HEK293 (cell line): ENCODE results near the gene MMP21.

Experiments used
- CTCF ChIA-PET: fragments of 350-600 bp; formaldehyde crosslinking; extraction: SDS; loops from one replicate; lab custom pipeline; 2021; ENCODE audit warnings: antibody characterized with exemption; lab: Yijun Ruan, JAX
- POLR2A ChIA-PET: fragments of 300-600 bp; formaldehyde crosslinking; extraction: SDS; loops from one replicate; lab custom pipeline; 2020; ENCODE audit warnings: antibody characterized with exemption, inconsistent platforms; lab: Yijun Ruan, JAX
- H3K27ac ChIP-seq: fragments of 200-500 bp; sonication (Bioruptor generic); 2 replicates; pipeline ENCODE4 v1.5.1; 2014; ENCODE audit warnings: low read depth, low read length, control low read depth, inconsistent platforms; ENCODE audit errors: extremely low read depth
- H3K36me3 ChIP-seq, 2 experiments: fragments of 200-500 bp in 1 of 2; sonication (Bioruptor generic) in 1 of 2; 1 replicate in 1 of 2; 2 replicates in 1 of 2; pipeline ENCODE4 v1.5.1; 2014 to 2017; ENCODE audit warnings: inconsistent platforms in 2 of 2, low read length in 2 of 2; ENCODE audit not compliant: control insufficient read depth in 2 of 2, insufficient read depth in 1 of 2
- H3K4me1 ChIP-seq: fragments of 200-500 bp; sonication (Bioruptor generic); 2 replicates; pipeline ENCODE4 v1.5.1; 2014; ENCODE audit warnings: mild to moderate bottlenecking, low read length, inconsistent platforms; ENCODE audit not compliant: control insufficient read depth, insufficient read depth
- H3K4me3 ChIP-seq: 2 replicates; pipeline ENCODE4 v1.5.1; 2011; ENCODE audit warnings: low read depth, mild to moderate bottlenecking, control low read depth, low read length, moderate library complexity
- H3K9me3 ChIP-seq: fragments of 200-500 bp; sonication (Bioruptor generic); 2 replicates; pipeline ENCODE4 v1.5.1; 2014; ENCODE audit warnings: low read depth, low read length, inconsistent platforms; ENCODE audit not compliant: control insufficient read depth, insufficient read depth
- BCL11A ChIP-seq: fragments of 450-650 bp; formaldehyde crosslinking; IDR thresholded peaks from 2 replicates; pipeline ENCODE4 v1.5.1; 2016; ENCODE audit warnings: low read depth, missing biosample characterization, missing genetic modification characterization
- EGR2 ChIP-seq: fragments of 450-650 bp; formaldehyde crosslinking; IDR thresholded peaks from 2 replicates; pipeline ENCODE4 v1.5.1; 2016; ENCODE audit warnings: low read depth, missing biosample characterization, missing genetic modification characterization
- GFI1B ChIP-seq: fragments of 450-650 bp; formaldehyde crosslinking; IDR thresholded peaks from 2 replicates; pipeline ENCODE4 v1.5.1; 2016; ENCODE audit warnings: missing biosample characterization, missing genetic modification characterization
- KLF10 ChIP-seq: fragments of 450-650 bp; IDR thresholded peaks from 2 replicates; pipeline ENCODE4 v1.5.1; 2018; ENCODE audit warnings: missing biosample characterization, mild to moderate bottlenecking, missing genetic modification characterization
- KLF9 ChIP-seq: fragments of 450-650 bp; formaldehyde crosslinking; IDR thresholded peaks from 2 replicates; pipeline ENCODE4 v1.5.1; 2016; ENCODE audit warnings: missing biosample characterization, missing genetic modification characterization, low read depth
- PRDM10 ChIP-seq: fragments of 450-650 bp; formaldehyde crosslinking; IDR thresholded peaks from 2 replicates; pipeline ENCODE4 v1.5.1; 2016; ENCODE audit warnings: missing biosample characterization, missing genetic modification characterization
- REPIN1 ChIP-seq: fragments of 450-650 bp; formaldehyde crosslinking; IDR thresholded peaks from 2 replicates; pipeline ENCODE4 v1.5.1; 2017; ENCODE audit warnings: missing biosample characterization, missing genetic modification characterization, low read depth
- SP7 ChIP-seq: fragments of 450-650 bp; formaldehyde crosslinking; IDR thresholded peaks from 2 replicates; pipeline ENCODE4 v1.5.1; 2016; ENCODE audit warnings: missing biosample characterization, missing genetic modification characterization
- TRIM28 ChIP-seq: IDR thresholded peaks from 2 replicates; pipeline ENCODE4 v1.6.1; 2011; ENCODE audit warnings: low read length, control low read depth, borderline replicate concordance
- ZIC2 ChIP-seq: fragments of 450-650 bp; formaldehyde crosslinking; IDR thresholded peaks from 2 replicates; pipeline ENCODE4 v1.5.1; 2016; ENCODE audit warnings: missing biosample characterization, missing genetic modification characterization
- ZNF132 ChIP-seq: fragments of 450-650 bp; formaldehyde crosslinking; IDR thresholded peaks from 2 replicates; pipeline ENCODE4 v1.5.1; 2017; ENCODE audit warnings: missing biosample characterization, missing genetic modification characterization, borderline replicate concordance
- ZNF221 ChIP-seq: fragments of 450-650 bp; formaldehyde crosslinking; IDR thresholded peaks from 2 replicates; pipeline ENCODE4 v1.5.1; 2017; ENCODE audit warnings: missing biosample characterization, missing genetic modification characterization, borderline replicate concordance
- ZNF223 ChIP-seq: fragments of 450-650 bp; formaldehyde crosslinking; IDR thresholded peaks from 2 replicates; pipeline ENCODE4 v1.5.1; 2016; ENCODE audit warnings: missing biosample characterization, missing genetic modification characterization
- ZNF24 ChIP-seq: fragments of 450-650 bp; formaldehyde crosslinking; IDR thresholded peaks from 2 replicates; pipeline ENCODE4 v1.5.1; 2016; ENCODE audit warnings: missing biosample characterization, missing genetic modification characterization
- ZNF302 ChIP-seq: fragments of 450-650 bp; formaldehyde crosslinking; IDR thresholded peaks from 2 replicates; pipeline ENCODE4 v1.5.1; 2016; ENCODE audit warnings: missing biosample characterization, missing genetic modification characterization, low read depth
- ZNF354C ChIP-seq: fragments of 450-650 bp; formaldehyde crosslinking; IDR thresholded peaks from 2 replicates; pipeline ENCODE4 v1.5.1; 2016; ENCODE audit warnings: missing biosample characterization, missing genetic modification characterization, low read depth, borderline replicate concordance
- ZNF37A ChIP-seq: fragments of 450-650 bp; IDR thresholded peaks from 2 replicates; pipeline ENCODE4 v1.5.1; 2018; ENCODE audit warnings: missing biosample characterization, missing genetic modification characterization
- ZNF510 ChIP-seq: fragments of 450-650 bp; formaldehyde crosslinking; IDR thresholded peaks from 2 replicates; pipeline ENCODE4 v1.5.1; 2018; ENCODE audit warnings: mild to moderate bottlenecking, missing genetic modification characterization, missing biosample characterization; ENCODE audit not compliant: insufficient replicate concordance
- ZNF561 ChIP-seq: fragments of 450-650 bp; IDR thresholded peaks from 2 replicates; pipeline ENCODE4 v1.5.1; 2018; ENCODE audit warnings: missing biosample characterization, missing genetic modification characterization, borderline replicate concordance
- ZNF626 ChIP-seq: fragments of 450-650 bp; sonication (Bioruptor Pico); formaldehyde crosslinking; IDR thresholded peaks from 2 replicates; pipeline ENCODE4 v1.5.1; 2018; ENCODE audit warnings: missing biosample characterization, missing genetic modification characterization, inconsistent platforms
- ZNF677 ChIP-seq: fragments of 450-650 bp; IDR thresholded peaks from 2 replicates; pipeline ENCODE4 v1.5.0; 2018; ENCODE audit warnings: missing biosample characterization, mild to moderate bottlenecking, missing genetic modification characterization, moderate library complexity
- ZNF692 ChIP-seq: fragments of 450-650 bp; formaldehyde crosslinking; IDR thresholded peaks from 2 replicates; pipeline ENCODE4 v1.5.1; 2016; ENCODE audit warnings: missing biosample characterization, missing genetic modification characterization
- ZNF776 ChIP-seq: fragments of 450-650 bp; formaldehyde crosslinking; IDR thresholded peaks from 2 replicates; pipeline ENCODE4 v1.5.0; 2017; ENCODE audit warnings: missing biosample characterization, missing genetic modification characterization, borderline replicate concordance
- ZNF843 ChIP-seq: fragments of 450-650 bp; formaldehyde crosslinking; IDR thresholded peaks from 2 replicates; pipeline ENCODE4 v1.5.1; 2016; ENCODE audit warnings: missing biosample characterization, missing genetic modification characterization
- ZSCAN30 ChIP-seq: fragments of 450-650 bp; IDR thresholded peaks from 2 replicates; pipeline ENCODE4 v1.5.1; 2018; ENCODE audit warnings: missing biosample characterization, mild to moderate bottlenecking, missing genetic modification characterization, moderate library complexity
- TF ChIP-seq, protein P1 (sequence below): fragments of 450-650 bp; formaldehyde crosslinking; IDR thresholded peaks from 2 replicates; pipeline ENCODE4 v1.5.0; 2017; ENCODE audit warnings: missing biosample characterization, missing genetic modification characterization, borderline replicate concordance
- TF ChIP-seq, protein P2 (sequence below): fragments of 450-650 bp; formaldehyde crosslinking; IDR thresholded peaks from 2 replicates; pipeline ENCODE4 v1.5.1; 2016; ENCODE audit warnings: missing biosample characterization, missing genetic modification characterization

The MMP21 gene

GRCh38 chr10:125822878-125823662, 47.4 kb upstream of the MMP21 start, which contains the start of the genes BCCIP and UROS:
TSS of gene BCCIP (plus strand) at chr10:125823546. CDS start at chr10:125823558, 12 bp downstream.
TSS of gene UROS (minus strand) at chr10:125823258. CDS start at chr10:125816499, 6,759 bp downstream.
- H3K4me3 ChIP-seq: peak within 1 kb of the TSS; percentile 89
- peaks cover 17 to 36% of the 10 kb centered on the region in 2 experiments for H3K36me3 ChIP-seq
- CTCF ChIA-PET: interaction anchor here (0.6 to 1.2 kb wide), 3 partner anchors 41 to 84 kb away, joined by 3 to 5 read pairs (median 5); no protein-coding TSS in a partner anchor
- peaks cover 10% of the 10 kb centered on the region; the same call in 1 of the 2 replicates for H3K4me1 ChIP-seq
- H3K27ac ChIP-seq: peak within 1 kb of the TSS; percentile 93
- POLR2A ChIA-PET: interaction anchor here (0.5 to 2.2 kb wide), 6 partner anchors 8 to 116 kb away, joined by 3 to 6 read pairs (median 3); no protein-coding TSS in a partner anchor
- H3K9me3 ChIP-seq: no peaks in the 10 kb centered on the region
- peak; percentile 88 for TF ChIP-seq ZIC2 (tag by site-specific recombination)
- peak; percentile 71; the same call in 1 of the 2 replicates for TF ChIP-seq REPIN1 (tag by site-specific recombination)
- no peak for TF ChIP-seq ZNF221
- TF ChIP-seq ZNF37A: no peak
- TF ChIP-seq ZNF510 (tag by site-specific recombination): no peak
- TF ChIP-seq ZNF843 (tag by site-specific recombination): peak; percentile 81
- no peak for TF ChIP-seq ZNF132 (tag by site-specific recombination)
- no peak for TF ChIP-seq TRIM28
- TF ChIP-seq KLF9 (tag by site-specific recombination): no peak; the same call in 1 of the 2 replicates
- peak; percentile 51; the same call in 1 of the 2 replicates for TF ChIP-seq ZNF692 (tag by site-specific recombination)
- TF ChIP-seq PRDM10: peak; percentile 100
- TF ChIP-seq, protein P1, sequence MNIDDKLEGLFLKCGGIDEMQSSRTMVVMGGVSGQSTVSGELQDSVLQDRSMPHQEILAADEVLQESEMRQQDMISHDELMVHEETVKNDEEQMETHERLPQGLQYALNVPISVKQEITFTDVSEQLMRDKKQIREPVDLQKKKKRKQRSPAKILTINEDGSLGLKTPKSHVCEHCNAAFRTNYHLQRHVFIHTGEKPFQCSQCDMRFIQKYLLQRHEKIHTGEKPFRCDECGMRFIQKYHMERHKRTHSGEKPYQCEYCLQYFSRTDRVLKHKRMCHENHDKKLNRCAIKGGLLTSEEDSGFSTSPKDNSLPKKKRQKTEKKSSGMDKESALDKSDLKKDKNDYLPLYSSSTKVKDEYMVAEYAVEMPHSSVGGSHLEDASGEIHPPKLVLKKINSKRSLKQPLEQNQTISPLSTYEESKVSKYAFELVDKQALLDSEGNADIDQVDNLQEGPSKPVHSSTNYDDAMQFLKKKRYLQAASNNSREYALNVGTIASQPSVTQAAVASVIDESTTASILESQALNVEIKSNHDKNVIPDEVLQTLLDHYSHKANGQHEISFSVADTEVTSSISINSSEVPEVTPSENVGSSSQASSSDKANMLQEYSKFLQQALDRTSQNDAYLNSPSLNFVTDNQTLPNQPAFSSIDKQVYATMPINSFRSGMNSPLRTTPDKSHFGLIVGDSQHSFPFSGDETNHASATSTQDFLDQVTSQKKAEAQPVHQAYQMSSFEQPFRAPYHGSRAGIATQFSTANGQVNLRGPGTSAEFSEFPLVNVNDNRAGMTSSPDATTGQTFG (tag by site-specific recombination): no peak
- no peak for TF ChIP-seq GFI1B (tag by site-specific recombination)
- TF ChIP-seq ZNF677 (tag by site-specific recombination): no peak
- TF ChIP-seq, protein P2, sequence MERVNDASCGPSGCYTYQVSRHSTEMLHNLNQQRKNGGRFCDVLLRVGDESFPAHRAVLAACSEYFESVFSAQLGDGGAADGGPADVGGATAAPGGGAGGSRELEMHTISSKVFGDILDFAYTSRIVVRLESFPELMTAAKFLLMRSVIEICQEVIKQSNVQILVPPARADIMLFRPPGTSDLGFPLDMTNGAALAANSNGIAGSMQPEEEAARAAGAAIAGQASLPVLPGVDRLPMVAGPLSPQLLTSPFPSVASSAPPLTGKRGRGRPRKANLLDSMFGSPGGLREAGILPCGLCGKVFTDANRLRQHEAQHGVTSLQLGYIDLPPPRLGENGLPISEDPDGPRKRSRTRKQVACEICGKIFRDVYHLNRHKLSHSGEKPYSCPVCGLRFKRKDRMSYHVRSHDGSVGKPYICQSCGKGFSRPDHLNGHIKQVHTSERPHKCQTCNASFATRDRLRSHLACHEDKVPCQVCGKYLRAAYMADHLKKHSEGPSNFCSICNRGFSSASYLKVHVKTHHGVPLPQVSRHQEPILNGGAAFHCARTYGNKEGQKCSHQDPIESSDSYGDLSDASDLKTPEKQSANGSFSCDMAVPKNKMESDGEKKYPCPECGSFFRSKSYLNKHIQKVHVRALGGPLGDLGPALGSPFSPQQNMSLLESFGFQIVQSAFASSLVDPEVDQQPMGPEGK (tag by site-specific recombination): peak; percentile 18; the same call in 1 of the 2 replicates
- TF ChIP-seq ZNF626 (tag by site-specific recombination): no peak
- TF ChIP-seq ZSCAN30 (tag by site-specific recombination): peak; percentile 80; the same call in 1 of the 2 replicates
- peak; percentile 95 for TF ChIP-seq SP7 (tag by site-specific recombination)
- TF ChIP-seq EGR2 (tag by site-specific recombination): peak; percentile 57
- TF ChIP-seq KLF10 (tag by site-specific recombination): 0 out of 2 replicates have a peak, but pooled peaks have one; percentile 12
- no peak for TF ChIP-seq ZNF302 (tag by site-specific recombination)
- TF ChIP-seq ZNF561: peak; percentile 70; the same call in 1 of the 2 replicates
- TF ChIP-seq ZNF354C (tag by site-specific recombination): no peak
- peak; percentile 49; the same call in 1 of the 2 replicates for TF ChIP-seq ZNF24 (tag by site-specific recombination)
- no peak for TF ChIP-seq BCL11A (tag by site-specific recombination)
- TF ChIP-seq ZNF776: no peak
- peak; percentile 5; the same call in 1 of the 2 replicates for TF ChIP-seq ZNF223 (tag by site-specific recombination)
